Kidney (tissue), 14 donors: ENCODE results near the gene NFKB1. TPM values are rescaled to one million over a fixed set of nuclear protein-coding genes. Genes with fewer than 3 reads are reported as not detected.

Source experiments
- DNase-seq, 5 donors: peaks; one replicate each; pipeline ENCODE4 v3.0.0-alpha.2; 2013 to 2020
- FAIRE-seq: peaks from 2 replicates; lab custom pipeline; 2012; peaks lifted over from hg19 to GRCh38; lab: Jason Lieb, UNC
- H3K27ac ChIP-seq, 2 donors: one replicate each; pipeline ENCODE4 v1.7.0; 2013; ENCODE audit warnings: low read depth in 2 of 2, low read length in 2 of 2, inconsistent platforms in 1 of 2
- H3K27me3 ChIP-seq: one replicate; pipeline ENCODE4 v1.7.1; 2013; ENCODE audit warnings: low read length, inconsistent platforms; ENCODE audit not compliant: control insufficient read depth, insufficient read depth
- H3K36me3 ChIP-seq, 3 donors: one replicate each; pipeline versions ENCODE4 v1.7.0 to v1.7.1; 2013; ENCODE audit warnings: low read length in 3 of 3, control low read depth in 1 of 3, inconsistent platforms in 1 of 3; ENCODE audit not compliant: insufficient read depth in 3 of 3, control insufficient read depth in 2 of 3
- H3K4me1 ChIP-seq, 3 donors: one replicate each; pipeline versions ENCODE4 v1.7.0 to v1.7.1; 2013; ENCODE audit warnings: low read length in 3 of 3, inconsistent platforms in 1 of 3, low read depth in 1 of 3; ENCODE audit not compliant: control insufficient read depth in 2 of 3, insufficient read depth in 2 of 3
- H3K4me3 ChIP-seq, 3 donors: one replicate each; pipeline versions ENCODE4 v1.7.0 to v1.8.1; 2013; ENCODE audit warnings: low read length in 3 of 3, control low read depth in 1 of 3, inconsistent platforms in 1 of 3
- H3K9ac ChIP-seq, 3 donors: one replicate each; pipeline versions ENCODE4 v1.7.0 to v1.7.1; 2013; ENCODE audit warnings: low read length in 3 of 3, control low read depth in 1 of 3, inconsistent platforms in 1 of 3
- H3K9me3 ChIP-seq, 3 donors: one replicate each; pipeline versions ENCODE4 v1.7.0 to v1.7.1; 2013; ENCODE audit warnings: low read length in 3 of 3, control low read depth in 1 of 3, inconsistent platforms in 1 of 3; ENCODE audit not compliant: control insufficient read depth in 2 of 3, insufficient read depth in 1 of 3
- intact Hi-C: fragments of 100-400 bp; cut with DNase I; formaldehyde crosslinking; loops from one replicate; pipeline ENCODE4 v1.11.1; 2022
- polyA plus RNA-seq: library from polyadenylated mRNA; stranded (reverse); fragments of 350-450 nt; fragmentation: Illumina TruSeq; extraction: RNeasy Lipid Tissue Mini Kit (QIAGEN cat#74804); gene quantifications from one replicate; pipeline ENCODE4 v1.2.3, GENCODE V29; 2014; ENCODE audit warnings: low read depth, low replicate concordance; ENCODE audit not compliant: insufficient read depth
- total RNA-seq: library from RNA; stranded (reverse); fragmentation: NEBNext Ultra II Directional; extraction: Animal tissue kit (Norgen Biotek cat#: 25700); gene quantifications from one replicate; pipeline ENCODE4 v1.2.1, GENCODE V29; 2021
- TF ChIP-seq, protein P1 (sequence below): IDR thresholded peaks from 3 replicates; pipeline ENCODE4 v1.5.1; 2012; ENCODE audit warnings: mild to moderate bottlenecking, moderate library complexity, borderline replicate concordance; ENCODE audit not compliant: insufficient read depth; ENCODE audit errors: extremely low read depth
- donor health status: control.
- donor health status: control.
- donor health status: control.
- donor health status: control.
- donor health status: control.
- donor health status: DM: yes; HTN: yes; CAD: no.
- donor health status: Normal renal cell carcinoma (clear cell type).

The NFKB1 gene
- total and polyA plus RNA-seq, 2 donors from 2014 or later = 10.1 to 56.9 TPM

DNA sequence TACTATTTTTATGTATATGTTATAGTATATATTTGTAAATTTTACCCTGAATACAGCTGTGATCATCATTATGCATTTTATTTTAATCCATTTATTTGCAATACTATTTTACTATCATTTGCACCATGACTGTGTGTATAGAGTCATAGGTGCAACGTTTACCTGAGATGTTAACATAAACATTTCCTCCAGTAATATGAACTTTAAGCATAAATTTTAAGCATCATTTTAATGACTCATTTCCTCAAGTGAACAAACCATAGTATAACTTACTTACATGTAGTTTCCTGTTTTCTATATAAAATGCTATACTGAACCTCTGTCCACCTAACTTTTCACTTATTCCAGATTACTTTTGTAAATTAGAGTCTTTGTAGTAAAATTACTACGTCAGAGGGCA lies 92.8 kb downstream of the NFKB1 start:
- Histone ChIP-seq H3K36me3 (peaks cover 2 to 21% (median 8%) of the 10 kb centered on the region in 3 donors), H3K27ac (no peak overlapping the region), H3K9ac (no peak overlapping the region), H3K27me3 (no peaks in the 10 kb centered on the region), H3K4me1 (no peaks in the 10 kb centered on the region), H3K4me3 (no peak overlapping the region), H3K9me3 (no peaks in the 10 kb centered on the region)
- FAIRE-seq (no peak), DNase-seq (no peak)
- TF ChIP-seq, protein P1, sequence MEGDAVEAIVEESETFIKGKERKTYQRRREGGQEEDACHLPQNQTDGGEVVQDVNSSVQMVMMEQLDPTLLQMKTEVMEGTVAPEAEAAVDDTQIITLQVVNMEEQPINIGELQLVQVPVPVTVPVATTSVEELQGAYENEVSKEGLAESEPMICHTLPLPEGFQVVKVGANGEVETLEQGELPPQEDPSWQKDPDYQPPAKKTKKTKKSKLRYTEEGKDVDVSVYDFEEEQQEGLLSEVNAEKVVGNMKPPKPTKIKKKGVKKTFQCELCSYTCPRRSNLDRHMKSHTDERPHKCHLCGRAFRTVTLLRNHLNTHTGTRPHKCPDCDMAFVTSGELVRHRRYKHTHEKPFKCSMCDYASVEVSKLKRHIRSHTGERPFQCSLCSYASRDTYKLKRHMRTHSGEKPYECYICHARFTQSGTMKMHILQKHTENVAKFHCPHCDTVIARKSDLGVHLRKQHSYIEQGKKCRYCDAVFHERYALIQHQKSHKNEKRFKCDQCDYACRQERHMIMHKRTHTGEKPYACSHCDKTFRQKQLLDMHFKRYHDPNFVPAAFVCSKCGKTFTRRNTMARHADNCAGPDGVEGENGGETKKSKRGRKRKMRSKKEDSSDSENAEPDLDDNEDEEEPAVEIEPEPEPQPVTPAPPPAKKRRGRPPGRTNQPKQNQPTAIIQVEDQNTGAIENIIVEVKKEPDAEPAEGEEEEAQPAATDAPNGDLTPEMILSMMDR = no peak
- intact Hi-C loops = no loop called here

DNA sequence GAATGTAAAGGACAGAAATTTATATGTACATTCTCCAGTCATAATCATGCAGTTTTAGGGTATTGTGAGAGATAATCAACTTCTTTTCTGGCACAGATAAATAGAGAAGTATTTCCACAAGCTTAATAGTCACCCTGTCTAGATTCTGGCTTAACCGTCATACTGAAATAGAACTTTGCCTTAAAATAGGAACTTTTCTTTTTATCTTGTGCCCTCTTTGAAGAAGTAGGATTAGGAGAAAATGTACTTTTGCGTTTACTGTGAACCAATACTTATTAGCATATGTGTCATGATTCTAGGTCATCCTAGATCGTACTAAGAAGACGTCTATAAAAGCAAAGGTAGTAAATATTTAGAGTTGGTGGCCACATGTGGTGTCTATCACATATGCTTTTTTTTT lies 95.4 kb downstream of the NFKB1 start:
- TF ChIP-seq, protein P1 = no peak
- DNase-seq = no peak
- FAIRE-seq = no peak

DNA sequence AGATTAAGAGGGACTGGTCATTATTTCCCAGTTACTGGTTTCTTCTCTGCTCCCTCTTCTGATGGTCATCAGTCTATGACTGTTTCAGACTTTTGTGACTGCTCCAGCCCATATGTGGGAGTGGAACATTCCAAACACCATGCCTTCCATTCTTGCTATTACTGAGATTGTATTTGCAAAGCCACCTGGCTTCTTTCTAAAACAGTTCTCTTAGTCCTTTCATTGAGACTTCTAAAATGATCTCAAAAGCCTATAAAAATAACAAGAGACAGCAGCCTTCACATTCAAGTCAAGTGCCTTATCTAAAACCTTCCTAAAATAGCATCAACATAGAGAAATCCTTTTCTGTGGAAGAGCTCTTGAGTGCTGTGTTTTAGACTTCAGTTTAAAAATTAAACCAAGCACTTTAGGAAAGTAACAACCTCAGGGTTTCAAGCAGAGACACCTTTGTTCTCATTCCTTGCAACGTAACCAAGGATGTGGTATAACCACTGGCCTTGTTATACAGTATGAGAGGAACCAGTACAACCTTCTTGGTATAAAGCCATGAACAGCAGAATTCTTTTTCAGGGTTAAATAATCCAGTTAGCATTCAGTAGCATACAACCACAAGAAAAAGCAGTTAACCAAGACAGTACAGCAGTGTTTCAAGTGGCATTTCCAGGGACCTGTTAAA lies 97.1 kb downstream of the NFKB1 start:
- peak in 1 of 5 donors; percentile 18 for DNase-seq
- TF ChIP-seq, protein P1 = no peak
- H3K4me3 ChIP-seq = no peak overlapping the region
- no peaks in the 10 kb centered on the region for H3K9me3 ChIP-seq
- FAIRE-seq = peak; percentile 33
- H3K4me1 ChIP-seq = peaks cover 0 to 7% (median 0%) of the 10 kb centered on the region in 3 donors
- H3K27ac ChIP-seq = peak overlapping the region in 1 of 2 donors; percentile 32
- H3K27me3 ChIP-seq = no peaks in the 10 kb centered on the region
- no peak overlapping the region for H3K9ac ChIP-seq
- intact Hi-C loops = no loop called here
- H3K36me3 ChIP-seq = peaks cover 2 to 27% (median 11%) of the 10 kb centered on the region in 3 donors

More for the DNA sequence above, 95.4 kb downstream of the NFKB1 start:
- Histone ChIP-seq H3K9me3 (no peaks in the 10 kb centered on the region), H3K27me3 (no peaks in the 10 kb centered on the region), H3K27ac (no peak overlapping the region), H3K9ac (no peak overlapping the region), H3K4me3 (no peak overlapping the region), H3K36me3 (peaks cover 2 to 27% (median 11%) of the 10 kb centered on the region in 3 donors), H3K4me1 (peaks cover 0 to 7% (median 0%) of the 10 kb centered on the region in 3 donors)
- intact Hi-C loops = no loop called here
